ENCODE measurements around the gene KDM2B. TPM values are rescaled to one million over a fixed set of nuclear protein-coding genes. Genes with fewer than 3 reads are reported as not detected.
A peak's percentile ranks its signal among the peaks of the same experiment; 100 is the strongest.
"Not testable (repeated sequence)": the region's sequence is repeated elsewhere in the genome, so short reads cannot be mapped to it uniquely, and the experiment has no call there.

Gene KDM2B
- polyA plus RNA-seq, 1 of the 3 experiments (the other 2 are of a cell fraction), result 11.5 TPM

DNA sequence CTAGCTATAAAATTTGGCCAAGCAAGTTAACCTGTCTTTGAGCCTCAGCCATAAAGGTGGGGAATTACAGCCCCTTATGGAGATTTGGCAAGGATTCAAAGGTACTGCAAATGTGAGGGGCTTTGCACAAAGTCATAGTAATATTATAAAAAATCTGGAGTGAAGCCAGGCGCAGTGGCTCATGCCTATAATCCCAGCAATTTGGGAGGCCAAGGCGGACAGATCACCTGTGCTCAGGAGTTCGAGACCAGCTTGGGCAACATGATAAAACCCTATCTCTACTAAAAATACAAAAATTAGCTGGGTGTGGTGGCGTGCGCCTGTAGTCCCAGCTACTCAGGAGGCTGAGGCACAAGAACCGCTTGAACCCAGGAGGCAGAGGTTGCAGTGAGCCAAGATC lies 4.1 kb upstream of the KDM2B start:
- H3K9me3 ChIP-seq; H3K79me2 ChIP-seq (ENCODE audit: insufficient read depth); H3K4me3 ChIP-seq (ENCODE audit: low read depth in 2 of 2, low read length in 1 of 2); H3K36me3 ChIP-seq (replicated peaks in 1 of 2; ENCODE audit: control insufficient read depth in 1 of 2, insufficient read depth in 2 of 2, low read length in 1 of 2); DNase-seq; H3K9ac ChIP-seq; H4K20me1 ChIP-seq (ENCODE audit: insufficient read depth); POLR2A ChIA-PET; H3K4me2 ChIP-seq; H2AFZ ChIP-seq (ENCODE audit: low read depth); H3K27ac ChIP-seq (ENCODE audit: low read depth in 2 of 2, low read length in 1 of 2); H3K27me3 ChIP-seq (ENCODE audit: insufficient read depth); H3K9me2 ChIP-seq: not testable (repeated sequence)
- Histone ChIP-seq H3K4me1 (ENCODE audit: control insufficient read depth in 1 of 2, insufficient read depth in 2 of 2, low read depth in 1 of 2, low read length in 1 of 2) (peaks cover 10 to 16% of the 10 kb centered on the region in 2 experiments; a peak in 3 of 4 replicates), H3F3A (replicated peaks; ENCODE audit: insufficient read depth) (peaks cover 31% of the 10 kb centered on the region)
- CTCF ChIA-PET, result interaction anchor here (1.2 to 2.2 kb wide), 2 partner anchors 32 to 40 kb away, joined by 6 to 12 read pairs; partner anchors contain the start of gene ORAI1
- WGBS (ENCODE audit: low lambda C conversion rate), result 98% methylated on average over 6 of the region's 6 CpGs

GRCh38 chr12:121583334-121583661 lies 2.5 kb upstream of the KDM2B start:
- H3K9me2 ChIP-seq; DNase-seq; H3K9ac ChIP-seq; H3K27me3 ChIP-seq (ENCODE audit: insufficient read depth); H3K36me3 ChIP-seq (replicated peaks in 1 of 2; ENCODE audit: control insufficient read depth in 1 of 2, insufficient read depth in 2 of 2, low read length in 1 of 2); H3K9me3 ChIP-seq; POLR2A ChIA-PET; H4K20me1 ChIP-seq (ENCODE audit: insufficient read depth); H3K4me2 ChIP-seq; H3K27ac ChIP-seq (ENCODE audit: low read depth in 2 of 2, low read length in 1 of 2); H3K4me3 ChIP-seq (ENCODE audit: low read depth in 2 of 2, low read length in 1 of 2): not testable (repeated sequence)
- CTCF ChIA-PET, result interaction anchor here (0.9 to 4.6 kb wide), 7 partner anchors 15 to 86 kb away, joined by 3 to 29 read pairs (median 5); partner anchors contain the start of genes MORN3 and ORAI1
- peaks cover 10 to 21% of the 10 kb centered on the region in 2 experiments; a peak in 3 of 4 replicates for H3K4me1 ChIP-seq (ENCODE audit: control insufficient read depth in 1 of 2, insufficient read depth in 2 of 2, low read depth in 1 of 2, low read length in 1 of 2)
- H2AFZ ChIP-seq (ENCODE audit: low read depth), result peak overlapping the region; percentile 37; the same call in 1 of the 2 replicates
- peaks cover 30% of the 10 kb centered on the region for H3F3A ChIP-seq (replicated peaks; ENCODE audit: insufficient read depth)
- H3K79me2 ChIP-seq (ENCODE audit: insufficient read depth), result peaks cover 13% of the 10 kb centered on the region
- 94% methylated on average over 2 of the region's 2 CpGs for WGBS (ENCODE audit: low lambda C conversion rate)

DNA sequence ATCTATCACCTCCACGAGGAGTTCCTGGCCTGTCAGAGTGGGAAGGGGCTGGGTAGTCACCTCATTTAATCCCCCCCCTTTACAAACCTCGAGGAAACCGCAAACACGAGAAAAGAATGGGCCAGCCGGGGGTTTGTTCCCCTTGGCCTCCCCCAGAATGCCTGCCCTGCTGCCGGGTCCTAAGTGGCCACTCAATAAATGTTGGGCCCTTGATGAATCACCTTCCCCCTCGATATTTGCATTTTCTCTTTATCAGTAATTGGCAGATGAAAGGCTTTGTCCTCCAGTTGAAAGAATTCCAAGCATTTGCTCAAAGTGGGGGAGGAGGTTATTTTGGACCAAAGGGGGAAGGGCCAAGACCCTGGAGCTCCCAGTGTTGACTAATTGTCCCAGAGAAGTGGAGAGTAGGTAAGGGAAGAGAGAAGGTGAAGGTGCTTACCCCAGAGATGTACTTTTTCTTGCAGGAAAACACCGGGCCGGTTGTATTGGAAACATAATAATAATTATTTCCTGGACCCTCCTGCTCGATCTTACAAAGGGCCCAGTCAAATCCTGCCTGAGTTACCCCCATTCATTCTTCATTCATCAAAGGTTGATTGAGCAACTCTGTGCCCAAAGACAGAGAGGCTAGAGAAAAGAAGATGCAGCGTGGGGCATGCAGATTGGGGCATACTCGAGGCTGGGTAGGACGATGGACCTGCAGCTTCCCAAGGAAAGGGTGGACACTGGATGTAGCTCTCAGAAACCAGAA lies 1.9 kb upstream of the KDM2B start:
- Histone ChIP-seq H3K9me2 (no peaks in the 10 kb centered on the region), H3K4me2 (peak overlapping the region; percentile 96), H3K27ac (ENCODE audit: low read depth in 2 of 2, low read length in 1 of 2) (peak overlapping the region; percentile 58 to 98), H3K4me3 (ENCODE audit: low read depth in 2 of 2, low read length in 1 of 2) (peak overlapping the region in 1 of 2 experiments; percentile 64; a peak in 2 of 4 replicates), H3K9me3 (no peaks in the 10 kb centered on the region), H3K9ac (no peak overlapping the region), H3F3A (replicated peaks; ENCODE audit: insufficient read depth) (peaks cover 34% of the 10 kb centered on the region), H4K20me1 (ENCODE audit: insufficient read depth) (no peaks in the 10 kb centered on the region), H2AFZ (ENCODE audit: low read depth) (0 out of 2 replicates have a peak overlapping the region, but pooled peaks have one; percentile 37), H3K27me3 (ENCODE audit: insufficient read depth) (no peaks in the 10 kb centered on the region), H3K36me3 (replicated peaks in 1 of 2; ENCODE audit: control insufficient read depth in 1 of 2, insufficient read depth in 2 of 2, low read length in 1 of 2) (no peaks in the 10 kb centered on the region), H3K79me2 (ENCODE audit: insufficient read depth) (peaks cover 13% of the 10 kb centered on the region), H3K4me1 (ENCODE audit: control insufficient read depth in 1 of 2, insufficient read depth in 2 of 2, low read depth in 1 of 2, low read length in 1 of 2) (peaks cover 15 to 25% of the 10 kb centered on the region in 2 experiments; a peak in 3 of 4 replicates)
- ChIA-PET CTCF (interaction anchor here (0.9 to 4.6 kb wide), 8 partner anchors 16 to 86 kb away, joined by 3 to 29 read pairs (median 4); partner anchors contain the start of genes MORN3 and ORAI1), POLR2A (no interaction called here)
- TF ChIP-seq FOXJ3 (CRISPR knock-in tag; IDR thresholded peaks at IDR 0.05), result no peak
- TF ChIP-seq, protein P1, sequence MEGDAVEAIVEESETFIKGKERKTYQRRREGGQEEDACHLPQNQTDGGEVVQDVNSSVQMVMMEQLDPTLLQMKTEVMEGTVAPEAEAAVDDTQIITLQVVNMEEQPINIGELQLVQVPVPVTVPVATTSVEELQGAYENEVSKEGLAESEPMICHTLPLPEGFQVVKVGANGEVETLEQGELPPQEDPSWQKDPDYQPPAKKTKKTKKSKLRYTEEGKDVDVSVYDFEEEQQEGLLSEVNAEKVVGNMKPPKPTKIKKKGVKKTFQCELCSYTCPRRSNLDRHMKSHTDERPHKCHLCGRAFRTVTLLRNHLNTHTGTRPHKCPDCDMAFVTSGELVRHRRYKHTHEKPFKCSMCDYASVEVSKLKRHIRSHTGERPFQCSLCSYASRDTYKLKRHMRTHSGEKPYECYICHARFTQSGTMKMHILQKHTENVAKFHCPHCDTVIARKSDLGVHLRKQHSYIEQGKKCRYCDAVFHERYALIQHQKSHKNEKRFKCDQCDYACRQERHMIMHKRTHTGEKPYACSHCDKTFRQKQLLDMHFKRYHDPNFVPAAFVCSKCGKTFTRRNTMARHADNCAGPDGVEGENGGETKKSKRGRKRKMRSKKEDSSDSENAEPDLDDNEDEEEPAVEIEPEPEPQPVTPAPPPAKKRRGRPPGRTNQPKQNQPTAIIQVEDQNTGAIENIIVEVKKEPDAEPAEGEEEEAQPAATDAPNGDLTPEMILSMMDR (IDR thresholded peaks at IDR 0.05), result no peak
- TF ChIP-seq, protein P2, sequence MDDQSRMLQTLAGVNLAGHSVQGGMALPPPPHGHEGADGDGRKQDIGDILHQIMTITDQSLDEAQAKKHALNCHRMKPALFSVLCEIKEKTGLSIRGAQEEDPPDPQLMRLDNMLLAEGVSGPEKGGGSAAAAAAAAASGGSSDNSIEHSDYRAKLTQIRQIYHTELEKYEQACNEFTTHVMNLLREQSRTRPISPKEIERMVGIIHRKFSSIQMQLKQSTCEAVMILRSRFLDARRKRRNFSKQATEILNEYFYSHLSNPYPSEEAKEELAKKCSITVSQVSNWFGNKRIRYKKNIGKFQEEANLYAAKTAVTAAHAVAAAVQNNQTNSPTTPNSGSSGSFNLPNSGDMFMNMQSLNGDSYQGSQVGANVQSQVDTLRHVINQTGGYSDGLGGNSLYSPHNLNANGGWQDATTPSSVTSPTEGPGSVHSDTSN (IDR thresholded peaks at IDR 0.05), result no peak
- TF ChIP-seq CHD2 (IDR thresholded peaks at IDR 0.05; ENCODE audit: low read length, partially characterized antibody), result no peak
- 66% methylated on average over 13 of the region's 13 CpGs for WGBS (ENCODE audit: low lambda C conversion rate)
- no peak for DNase-seq

Data from SK-N-SH (cell line).